Aorta (tissue), 5 donors: Measurements from ENCODE around the gene LARGE2. TPM values are rescaled to one million over a fixed set of nuclear protein-coding genes. Genes with fewer than 3 reads are reported as not detected.

Experiments
- ATAC-seq: fragments of 200-7000 bp; cut with Tn5 transposase; one replicate; pipeline ENCODE4 v1.9.1; 2022; ENCODE audit warnings: moderate library complexity; ENCODE audit not compliant: low FRiP score
- DNase-seq, 2 donors: peaks; one replicate each; pipeline ENCODE4 v3.0.0-alpha.2; 2020
- H3K27ac ChIP-seq, 2 donors: one replicate each; pipeline ENCODE4 v1.5.1; 2013; ENCODE audit warnings: low read length in 2 of 2, mild to moderate bottlenecking in 2 of 2, moderate library complexity in 2 of 2, control low read depth in 1 of 2, inconsistent platforms in 1 of 2, low read depth in 1 of 2
- H3K27me3 ChIP-seq, 2 donors: one replicate each; pipeline ENCODE4 v1.6.1; 2013; ENCODE audit warnings: control low read depth in 1 of 2, low read length in 1 of 2, mild to moderate bottlenecking in 1 of 2, moderate library complexity in 1 of 2; ENCODE audit not compliant: insufficient read depth in 2 of 2, control insufficient read depth in 1 of 2
- H3K36me3 ChIP-seq, 2 donors: one replicate each; pipeline ENCODE4 v1.6.1; 2013; ENCODE audit warnings: control low read depth in 1 of 2, low read length in 1 of 2, mild to moderate bottlenecking in 1 of 2; ENCODE audit not compliant: insufficient read depth in 2 of 2, control insufficient read depth in 1 of 2
- H3K4me1 ChIP-seq, 2 donors: one replicate each; pipeline ENCODE4 v1.6.1; 2013; ENCODE audit warnings: low read length in 2 of 2, control low read depth in 1 of 2, mild to moderate bottlenecking in 1 of 2, moderate library complexity in 1 of 2; ENCODE audit not compliant: insufficient read depth in 2 of 2, control insufficient read depth in 1 of 2
- H3K4me3 ChIP-seq, 2 donors: one replicate each; pipeline ENCODE4 v1.5.1; 2013; ENCODE audit warnings: low read length in 2 of 2, control low read depth in 1 of 2, mild to moderate bottlenecking in 1 of 2
- H3K9me3 ChIP-seq: one replicate; pipeline ENCODE4 v1.6.1; 2013; ENCODE audit warnings: mild to moderate bottlenecking, low read length; ENCODE audit not compliant: control insufficient read depth
- WGBS, 2 donors: extraction: QIAGEN DNeasy Blood & Tissue Kit; methylation state at CpG; one replicate each; pipeline ENCODE4 v1.1.7; 2013; 5-methylcytosine and 5-hydroxymethylcytosine counted together
- intact Hi-C, 2 donors: fragments of 100-400 bp; cut with DNase I; formaldehyde crosslinking; loops; one replicate each; pipeline versions ENCODE4 v1.14.2 to v1.15.0; 2022
- polyA plus RNA-seq, 2 donors: library from polyadenylated mRNA; stranded (reverse); fragments of 200-250 nt; gene quantifications; one replicate each; pipeline ENCODE4 v1.2.3, GENCODE V29; 2013
- total RNA-seq, 2 donors: library from RNA; stranded (reverse); fragmentation: NEBNext Ultra II Directional; extraction: Animal tissue kit (Norgen Biotek cat#: 25700); gene quantifications; one replicate each; pipeline ENCODE4 v1.2.1, GENCODE V29; 2021
- donor health status: healthy with polysubstance abuse.
- donor health status: Bipolar disorder and iron deficiency.
- donor health status: DM: no; HTN: no; CAD: no.
- donor health status: DM: no; HTN: no; CAD: no.
- donor health status: DM: yes; HTN: yes; CAD: no.

Gene LARGE2
- total and polyA plus RNA-seq, 4 donors, result 0.45 TPM; not detected in 3

GRCh38 chr11:45961751-45962240, 39.3 kb downstream of the LARGE2 start:
- 41 to 43% methylated on average over 7 of the region's 7 CpGs for WGBS, 2 donors

GRCh38 chr11:45964911-45965389, 42.5 kb downstream of the LARGE2 start:
- intact Hi-C loops, result loop anchor here (1.0 to 10.0 kb wide), 2 partner anchors 41 to 160 kb away; partner anchors contain the start of gene PHF21A (in 1 of the 2)

More at GRCh38 chr11:45961751-45962240, 39.3 kb downstream of the LARGE2 start:
- H3K27me3 ChIP-seq, result no peaks in the 10 kb centered on the region
- no peak for DNase-seq
- intact Hi-C loops, result loop anchor here in 1 of 2 donors (10.0 kb wide), 1 partner anchor 163 kb away; the partner anchor contains the start of gene PHF21A
- no peaks in the 10 kb centered on the region for H3K4me1 ChIP-seq
- peaks cover 0 to 2% of the 10 kb centered on the region in 2 donors for H3K36me3 ChIP-seq
- no peak for ATAC-seq
- H3K27ac ChIP-seq, result no peak overlapping the region
- no peak overlapping the region for H3K4me3 ChIP-seq
- no peaks in the 10 kb centered on the region for H3K9me3 ChIP-seq

GRCh38 chr11:45967506-45967905, 45.0 kb downstream of the LARGE2 start:
- ATAC-seq (no peak), DNase-seq (no peak)
- intact Hi-C loops, result loop anchor here in 1 of 2 donors (10.0 kb wide), 1 partner anchor 157 kb away; the partner anchor contains the start of gene PHF21A
- Histone ChIP-seq H3K4me3 (no peak overlapping the region), H3K9me3 (no peaks in the 10 kb centered on the region), H3K4me1 (no peaks in the 10 kb centered on the region), H3K27me3 (no peaks in the 10 kb centered on the region), H3K36me3 (peaks cover 5 to 10% of the 10 kb centered on the region in 2 donors), H3K27ac (no peak overlapping the region)
- 62 to 63% methylated on average over 2 of the region's 2 CpGs for WGBS, 2 donors

More at GRCh38 chr11:45964911-45965389, 42.5 kb downstream of the LARGE2 start:
- peak in 1 of 2 donors; percentile 62 for DNase-seq
- Histone ChIP-seq H3K27ac (no peak overlapping the region), H3K36me3 (peaks cover 0 to 8% of the 10 kb centered on the region in 2 donors), H3K27me3 (no peaks in the 10 kb centered on the region), H3K9me3 (no peaks in the 10 kb centered on the region), H3K4me3 (no peak overlapping the region), H3K4me1 (no peaks in the 10 kb centered on the region)
- WGBS, 2 donors, result 13 to 16% methylated on average over 9 of the region's 9 CpGs
- peak; percentile 91 for ATAC-seq

- no peaks in the 10 kb centered on the region for H3K9me3 ChIP-seq
- intact Hi-C loops, result loop anchor here in 1 of 2 donors (10.0 kb wide), 1 partner anchor 156 kb away; the partner anchor contains the start of gene PHF21A
- H3K27me3 ChIP-seq, result no peaks in the 10 kb centered on the region
- no peaks in the 10 kb centered on the region for H3K4me1 ChIP-seq
- no peak overlapping the region for H3K27ac ChIP-seq
- WGBS, 2 donors, result 95 to 97% methylated on average over 2 of the region's 2 CpGs
- DNase-seq (no peak), ATAC-seq (no peak)
- H3K4me3 ChIP-seq, result no peak overlapping the region
- H3K36me3 ChIP-seq, result peaks cover 5 to 10% of the 10 kb centered on the region in 2 donors
Observed at GRCh38 chr11:45968901-45969300, 46.4 kb downstream of the LARGE2 start.

GRCh38 chr11:45973601-45974000, 51.1 kb downstream of the LARGE2 start:
- no peak overlapping the region for H3K4me3 ChIP-seq
- no peaks in the 10 kb centered on the region for H3K9me3 ChIP-seq
- DNase-seq (no peak), ATAC-seq (no peak)
- H3K27me3 ChIP-seq, result no peaks in the 10 kb centered on the region
- peaks cover 6 to 8% of the 10 kb centered on the region in 2 donors for H3K36me3 ChIP-seq
- H3K27ac ChIP-seq, result no peak overlapping the region
- WGBS, 2 donors, result 80 to 82% methylated on average over 4 of the region's 4 CpGs
- intact Hi-C loops, result no loop called here
- no peaks in the 10 kb centered on the region for H3K4me1 ChIP-seq

- WGBS, 2 donors, result 99 to 100% methylated on average over 1 of the region's 1 CpG
- Histone ChIP-seq H3K4me1 (no peaks in the 10 kb centered on the region), H3K9me3 (no peaks in the 10 kb centered on the region), H3K4me3 (no peak overlapping the region), H3K27me3 (no peaks in the 10 kb centered on the region), H3K36me3 (peaks cover 3 to 8% of the 10 kb centered on the region in 2 donors), H3K27ac (no peak overlapping the region)
- ATAC-seq (no peak), DNase-seq (no peak)
- intact Hi-C loops, result no loop called here
Observed at GRCh38 chr11:45974806-45975205, 52.4 kb downstream of the LARGE2 start.

Other genes with a start within 250 kb of the LARGE2 start
- gene SLC35C1, start 117.5 kb upstream of the LARGE2 start, total RNA-seq, result 10 to 100 TPM; 11.5 to 11.8 TPM
- 1 to 10 TPM; 6.5 to 9.4 TPM for gene SLC35C1, start 117.5 kb upstream of the LARGE2 start, polyA plus RNA-seq
- 10 to 100 TPM; 32.6 to 54.1 TPM for gene CRY2, start 75.2 kb upstream of the LARGE2 start, total RNA-seq
- gene CRY2, start 75.2 kb upstream of the LARGE2 start, polyA plus RNA-seq, result 10 to 100 TPM in 1 of 2 donors, 1 to 10 TPM in 1; 6.4 to 23.7 TPM
- 1 to 10 TPM; 6.5 to 7.8 TPM for gene MAPK8IP1, start 37.0 kb upstream of the LARGE2 start, total RNA-seq
- gene MAPK8IP1, start 37.0 kb upstream of the LARGE2 start, polyA plus RNA-seq, result 1 to 10 TPM; 1.6 to 5.5 TPM
- under 1 TPM; 0.65 to 0.87 TPM for gene FREY1, start 15.4 kb upstream of the LARGE2 start, total RNA-seq
- gene FREY1, start 15.4 kb upstream of the LARGE2 start, polyA plus RNA-seq, result not detected
- gene PEX16, start 4.8 kb upstream of the LARGE2 start, total RNA-seq, result 10 to 100 TPM; 21.4 to 26.9 TPM
- gene PEX16, start 4.8 kb upstream of the LARGE2 start, polyA plus RNA-seq, result 10 to 100 TPM; 17.3 to 49.7 TPM
- gene PHF21A, start 198.8 kb downstream of the LARGE2 start, total RNA-seq, result 10 to 100 TPM; 67.4 to 84.0 TPM
- 10 to 100 TPM; 12.0 to 30.4 TPM for gene PHF21A, start 198.8 kb downstream of the LARGE2 start, polyA plus RNA-seq